ENCODE results near the gene SPNS3. TPM values are rescaled to one million over a fixed set of nuclear protein-coding genes. Genes with fewer than 3 reads are reported as not detected.

Gene SPNS3
- total RNA-seq, 1 donor from 2014 or later, result 0.18 TPM

DNA sequence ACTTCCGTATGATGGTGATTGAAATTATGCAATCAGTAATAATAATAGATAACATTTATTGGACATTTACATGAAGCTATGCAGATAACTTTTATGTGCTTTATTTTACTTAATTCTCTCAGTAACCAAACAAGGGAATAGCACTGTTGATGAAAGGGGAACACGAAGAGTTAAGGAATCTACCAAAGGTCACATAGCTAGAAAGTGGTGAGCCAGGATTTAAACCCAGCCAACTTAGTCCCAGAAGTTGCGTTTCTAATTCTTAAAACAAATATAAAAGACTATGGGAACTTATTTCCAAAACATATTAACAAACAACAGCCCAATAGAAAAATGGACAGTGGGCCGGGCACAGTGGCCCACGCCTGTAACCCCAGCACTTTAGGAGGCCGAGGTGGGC lies 9.7 kb downstream of the SPNS3 start:
- H3K4me3 Mint-ChIP-seq (ENCODE audit: unreplicated experiment), result no peak overlapping the region
- peaks cover 4% of the 10 kb centered on the region for H3K27me3 Mint-ChIP-seq (ENCODE audit: unreplicated experiment)
- no peak overlapping the region for H3K27ac Mint-ChIP-seq (ENCODE audit: unreplicated experiment)

DNA sequence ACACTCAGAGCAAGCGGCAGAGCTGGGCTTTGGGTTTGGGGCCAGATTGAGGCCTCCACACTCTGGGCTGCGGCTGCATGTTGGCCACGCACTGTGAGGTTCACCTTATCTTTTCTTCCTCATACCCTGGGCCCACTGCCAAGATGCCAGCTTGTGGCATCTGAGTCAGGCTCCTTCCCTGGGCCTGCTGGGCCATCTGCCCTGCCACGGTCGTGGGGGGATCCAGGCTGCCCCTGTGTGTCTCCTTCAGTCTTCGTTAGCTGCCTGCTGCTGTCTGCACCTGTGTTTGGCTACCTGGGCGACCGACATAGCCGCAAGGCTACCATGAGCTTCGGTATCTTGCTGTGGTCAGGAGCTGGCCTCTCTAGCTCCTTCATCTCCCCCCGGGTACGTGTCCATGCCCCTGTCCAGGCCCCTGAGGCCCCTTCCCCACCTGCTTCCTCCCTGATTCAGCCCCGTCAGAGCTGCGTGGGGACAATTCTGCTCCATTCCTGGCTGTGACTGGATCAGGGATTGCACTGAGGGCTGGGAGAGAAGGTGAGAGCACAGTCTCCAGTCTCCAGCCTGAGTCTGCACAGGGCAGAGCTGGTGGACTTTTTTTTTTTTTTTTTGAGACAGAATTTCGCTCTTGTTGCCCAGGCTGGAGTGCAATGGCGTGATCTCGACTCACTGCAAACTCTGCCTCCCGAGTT lies 11.2 kb downstream of the SPNS3 start:
- H3K9me3 Mint-ChIP-seq (ENCODE audit: unreplicated experiment), result no peaks in the 10 kb centered on the region
- peaks cover 3% of the 10 kb centered on the region for H3K27me3 Mint-ChIP-seq (ENCODE audit: unreplicated experiment)
- no peak overlapping the region for H3K27ac Mint-ChIP-seq (ENCODE audit: unreplicated experiment)
- no peak overlapping the region for H3K4me3 Mint-ChIP-seq (ENCODE audit: unreplicated experiment)
- H3K36me3 Mint-ChIP-seq (ENCODE audit: low read depth, unreplicated experiment), result no peaks in the 10 kb centered on the region
- no peaks in the 10 kb centered on the region for H3K4me1 Mint-ChIP-seq (ENCODE audit: unreplicated experiment)
- TF ChIP-seq, protein P1, sequence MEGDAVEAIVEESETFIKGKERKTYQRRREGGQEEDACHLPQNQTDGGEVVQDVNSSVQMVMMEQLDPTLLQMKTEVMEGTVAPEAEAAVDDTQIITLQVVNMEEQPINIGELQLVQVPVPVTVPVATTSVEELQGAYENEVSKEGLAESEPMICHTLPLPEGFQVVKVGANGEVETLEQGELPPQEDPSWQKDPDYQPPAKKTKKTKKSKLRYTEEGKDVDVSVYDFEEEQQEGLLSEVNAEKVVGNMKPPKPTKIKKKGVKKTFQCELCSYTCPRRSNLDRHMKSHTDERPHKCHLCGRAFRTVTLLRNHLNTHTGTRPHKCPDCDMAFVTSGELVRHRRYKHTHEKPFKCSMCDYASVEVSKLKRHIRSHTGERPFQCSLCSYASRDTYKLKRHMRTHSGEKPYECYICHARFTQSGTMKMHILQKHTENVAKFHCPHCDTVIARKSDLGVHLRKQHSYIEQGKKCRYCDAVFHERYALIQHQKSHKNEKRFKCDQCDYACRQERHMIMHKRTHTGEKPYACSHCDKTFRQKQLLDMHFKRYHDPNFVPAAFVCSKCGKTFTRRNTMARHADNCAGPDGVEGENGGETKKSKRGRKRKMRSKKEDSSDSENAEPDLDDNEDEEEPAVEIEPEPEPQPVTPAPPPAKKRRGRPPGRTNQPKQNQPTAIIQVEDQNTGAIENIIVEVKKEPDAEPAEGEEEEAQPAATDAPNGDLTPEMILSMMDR (IDR thresholded peaks at IDR 0.05; ENCODE audit: unreplicated experiment), result no peak
- DNase-seq (ENCODE audit: low spot score), result no peak

More for the DNA sequence above, 9.7 kb downstream of the SPNS3 start:
- Mint-ChIP-seq H3K9me3 (ENCODE audit: unreplicated experiment) (no peaks in the 10 kb centered on the region), H3K36me3 (ENCODE audit: low read depth, unreplicated experiment) (no peaks in the 10 kb centered on the region), H3K4me1 (ENCODE audit: unreplicated experiment) (peaks cover 3% of the 10 kb centered on the region)
- no peak for DNase-seq (ENCODE audit: low spot score)
- TF ChIP-seq, protein P1 (IDR thresholded peaks at IDR 0.05; ENCODE audit: unreplicated experiment), result no peak

DNA sequence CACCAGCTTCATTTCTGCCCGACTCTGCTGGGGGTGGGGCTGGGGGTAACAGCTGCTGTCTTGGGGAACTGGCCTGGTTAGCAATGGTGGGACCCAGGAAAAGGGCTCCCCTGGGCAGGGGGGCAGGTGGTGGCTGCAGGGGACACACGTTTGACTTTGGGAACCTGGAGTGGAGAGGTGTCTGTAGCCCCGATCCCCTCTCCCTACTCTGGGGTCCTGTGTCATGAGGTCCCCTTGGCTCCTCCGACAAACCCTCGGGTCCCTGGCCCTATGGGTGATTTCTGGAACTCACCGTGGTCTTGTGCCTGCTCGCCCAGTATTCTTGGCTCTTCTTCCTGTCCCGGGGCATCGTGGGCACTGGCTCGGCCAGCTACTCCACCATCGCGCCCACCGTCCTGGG lies 12.0 kb downstream of the SPNS3 start:
- no peak overlapping the region for H3K4me3 Mint-ChIP-seq (ENCODE audit: unreplicated experiment)
- H3K27me3 Mint-ChIP-seq (ENCODE audit: unreplicated experiment), result peaks cover 2% of the 10 kb centered on the region
- no peak for DNase-seq (ENCODE audit: low spot score)
- H3K36me3 Mint-ChIP-seq (ENCODE audit: low read depth, unreplicated experiment), result no peaks in the 10 kb centered on the region
- no peak overlapping the region for H3K27ac Mint-ChIP-seq (ENCODE audit: unreplicated experiment)
- no peaks in the 10 kb centered on the region for H3K4me1 Mint-ChIP-seq (ENCODE audit: unreplicated experiment)
- TF ChIP-seq, protein P1 (IDR thresholded peaks at IDR 0.05; ENCODE audit: unreplicated experiment), result no peak
- H3K9me3 Mint-ChIP-seq (ENCODE audit: unreplicated experiment), result no peaks in the 10 kb centered on the region

DNA sequence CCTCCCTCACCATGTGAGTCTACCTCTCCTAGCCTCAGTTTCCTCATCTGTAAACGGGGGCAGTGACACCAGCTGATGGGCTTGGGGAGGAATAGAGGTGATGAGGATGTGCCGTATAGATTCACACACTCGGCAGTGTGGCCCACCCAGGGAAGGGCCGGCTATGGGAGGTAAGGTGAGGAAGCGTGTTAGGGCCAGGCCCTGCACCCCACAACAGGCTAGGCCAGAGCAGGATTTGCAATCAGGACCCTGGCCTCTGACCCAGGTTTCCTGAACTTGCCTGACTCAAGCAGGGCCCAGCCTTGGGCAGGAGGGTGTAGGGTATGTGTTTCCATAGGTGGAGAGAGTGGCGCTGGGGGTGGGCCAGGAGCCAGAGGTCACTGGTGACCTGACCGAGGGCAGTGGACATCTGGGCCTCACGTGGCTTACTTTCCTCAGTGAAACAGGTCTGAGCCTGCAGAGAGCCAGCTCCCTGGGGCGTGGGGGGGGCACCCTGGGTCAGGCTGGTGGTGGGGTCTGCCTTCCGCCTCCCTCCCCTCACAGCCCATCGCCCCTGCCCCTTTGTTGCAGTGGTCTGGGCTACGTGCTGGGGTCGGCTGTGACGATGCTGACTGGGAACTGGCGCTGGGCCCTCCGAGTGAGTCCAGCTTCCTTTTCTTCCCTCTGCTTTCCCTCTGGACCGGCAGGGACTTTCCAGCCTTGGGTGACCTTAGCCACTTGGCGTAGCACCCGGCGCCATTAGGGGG lies 12.8 kb downstream of the SPNS3 start:
- TF ChIP-seq, protein P1 (IDR thresholded peaks at IDR 0.05; ENCODE audit: unreplicated experiment), result no peak
- H3K27me3 Mint-ChIP-seq (ENCODE audit: unreplicated experiment), result no peaks in the 10 kb centered on the region
- H3K27ac Mint-ChIP-seq (ENCODE audit: unreplicated experiment), result no peak overlapping the region
- DNase-seq (ENCODE audit: low spot score), result no peak
- H3K36me3 Mint-ChIP-seq (ENCODE audit: low read depth, unreplicated experiment), result no peaks in the 10 kb centered on the region
- no peaks in the 10 kb centered on the region for H3K9me3 Mint-ChIP-seq (ENCODE audit: unreplicated experiment)
- no peaks in the 10 kb centered on the region for H3K4me1 Mint-ChIP-seq (ENCODE audit: unreplicated experiment)
- H3K4me3 Mint-ChIP-seq (ENCODE audit: unreplicated experiment), result no peak overlapping the region
